Erythroblast (primary cell): ENCODE data around the gene ARHGAP44.

Experiments
- GATA1 ChIP-seq: IDR thresholded peaks from 2 replicates; pipeline ENCODE4 v1.6.1; 2011; ENCODE audit warnings: low read depth, mild to moderate bottlenecking, control low read depth, low read length, moderate library complexity
- POLR2A ChIP-seq: IDR thresholded peaks from 2 replicates; pipeline ENCODE4 v1.6.1; 2011; ENCODE audit warnings: mild to moderate bottlenecking, low read length

DNA sequence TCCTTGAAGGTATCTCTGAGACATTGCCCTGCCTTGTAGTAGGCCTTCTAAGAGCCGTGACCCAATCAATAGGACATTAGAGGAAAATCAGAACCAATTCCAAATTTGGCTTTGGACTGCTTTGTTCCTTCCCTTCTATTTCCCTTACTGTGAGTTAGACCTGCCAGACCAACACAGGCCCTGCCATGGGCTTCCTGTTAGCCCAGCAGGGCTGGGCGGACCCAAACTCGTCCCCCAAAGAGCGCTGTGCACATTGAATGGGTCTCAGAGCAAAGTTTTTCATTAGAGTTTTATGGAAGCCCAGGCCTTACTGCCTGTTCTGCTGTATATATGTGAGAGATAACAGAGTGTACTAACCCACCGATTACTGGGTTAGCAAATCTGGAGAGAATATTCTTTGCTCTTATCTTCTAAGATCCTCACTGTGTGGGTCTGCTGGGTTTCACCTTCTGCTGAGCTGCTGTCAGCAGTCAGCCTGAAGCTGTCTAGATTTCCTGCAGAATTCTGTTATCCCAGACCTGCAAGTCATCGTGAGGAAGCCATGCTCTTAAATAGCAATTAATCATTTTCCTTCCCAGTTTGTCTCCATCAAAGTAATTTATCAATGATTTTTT, 5.7 kb downstream of the ARHGAP44 start:
- TF ChIP-seq POLR2A = no peak
- TF ChIP-seq GATA1 = no peak
